Fibroblast of peridontal ligament (primary cell): ENCODE measurements around the gene CLIP2.
"Not testable (repeated sequence)": the region's sequence is repeated elsewhere in the genome, so short reads cannot be mapped to it uniquely, and the experiment has no call there.

ENCODE experiments used
- DNase-seq: peaks from one replicate; pipeline ENCODE4 v3.0.0-alpha.2; 2010; ENCODE audit errors: extremely low read depth

CLIP2 gene

GRCh38 chr7:74430961-74431466, 141.8 kb downstream of the CLIP2 start:
- no peak for DNase-seq

- not testable (repeated sequence) for DNase-seq
Observed at GRCh38 chr7:74437291-74437571, 148.0 kb downstream of the CLIP2 start.

GRCh38 chr7:74438327-74438726, 149.1 kb downstream of the CLIP2 start:
- DNase-seq = no peak

GRCh38 chr7:74439541-74439940, 150.3 kb downstream of the CLIP2 start:
- no peak for DNase-seq

- not testable (repeated sequence) for DNase-seq
Observed at GRCh38 chr7:74440143-74440542, 150.9 kb downstream of the CLIP2 start.

- DNase-seq = no peak
Observed at GRCh38 chr7:74441801-74442200, 152.6 kb downstream of the CLIP2 start.

- no peak for DNase-seq
Observed at GRCh38 chr7:74443543-74444247, 154.5 kb downstream of the CLIP2 start.

- no peak for DNase-seq
Observed at GRCh38 chr7:74449144-74449543, 159.9 kb downstream of the CLIP2 start.

- peak; percentile 60 for DNase-seq
Observed at GRCh38 chr7:74449809-74450397, 160.7 kb downstream of the CLIP2 start.

- DNase-seq = no peak
Observed at GRCh38 chr7:74452748-74453321, 163.6 kb downstream of the CLIP2 start.

- peak; percentile 67 for DNase-seq
Observed at GRCh38 chr7:74453322-74454011, 164.3 kb downstream of the CLIP2 start, which contains the start of gene GTF2IRD1. Gene GTF2IRD1 (plus strand): TSS chr7:74453906. CDS start chr7:74508081, 54,175 bp downstream.

GRCh38 chr7:74454021-74454924, 165.1 kb downstream of the CLIP2 start:
- no peak for DNase-seq

- DNase-seq = no peak
Observed at GRCh38 chr7:74454925-74455288, 165.7 kb downstream of the CLIP2 start.

- no peak for DNase-seq
Observed at GRCh38 chr7:74455291-74455804, 166.1 kb downstream of the CLIP2 start.
